ENCODE data around the gene CTNNBIP1.
A peak's percentile ranks its signal among the peaks of the same experiment; 100 is the strongest.

CTNNBIP1 gene

DNA sequence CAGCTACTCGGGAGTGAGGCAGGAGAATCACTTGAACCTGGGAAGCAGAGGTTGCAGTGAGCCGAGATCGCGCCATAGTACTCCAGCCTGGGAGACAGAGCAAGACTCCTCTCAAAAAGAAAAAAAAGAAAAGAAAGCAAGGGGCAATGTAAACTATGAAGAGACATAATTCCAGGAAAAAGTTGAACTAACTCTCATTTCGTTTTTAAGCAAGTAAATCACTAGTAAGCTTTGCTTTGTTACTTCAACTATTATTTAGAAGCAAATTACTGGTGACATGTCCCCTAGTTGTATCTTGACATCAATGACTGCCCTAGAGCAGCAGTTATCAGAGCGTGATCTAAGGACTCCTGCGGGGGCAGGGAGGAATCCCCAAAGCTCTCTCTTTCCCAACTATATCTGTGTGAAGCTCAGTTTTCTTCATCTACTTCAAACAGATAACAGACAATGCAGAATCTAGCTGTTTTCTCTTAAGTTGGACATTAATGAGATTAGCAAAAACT is 105.0 kb downstream of the CTNNBIP1 start:
- no peak for DNase-seq (ENCODE audit: low read depth)

DNA sequence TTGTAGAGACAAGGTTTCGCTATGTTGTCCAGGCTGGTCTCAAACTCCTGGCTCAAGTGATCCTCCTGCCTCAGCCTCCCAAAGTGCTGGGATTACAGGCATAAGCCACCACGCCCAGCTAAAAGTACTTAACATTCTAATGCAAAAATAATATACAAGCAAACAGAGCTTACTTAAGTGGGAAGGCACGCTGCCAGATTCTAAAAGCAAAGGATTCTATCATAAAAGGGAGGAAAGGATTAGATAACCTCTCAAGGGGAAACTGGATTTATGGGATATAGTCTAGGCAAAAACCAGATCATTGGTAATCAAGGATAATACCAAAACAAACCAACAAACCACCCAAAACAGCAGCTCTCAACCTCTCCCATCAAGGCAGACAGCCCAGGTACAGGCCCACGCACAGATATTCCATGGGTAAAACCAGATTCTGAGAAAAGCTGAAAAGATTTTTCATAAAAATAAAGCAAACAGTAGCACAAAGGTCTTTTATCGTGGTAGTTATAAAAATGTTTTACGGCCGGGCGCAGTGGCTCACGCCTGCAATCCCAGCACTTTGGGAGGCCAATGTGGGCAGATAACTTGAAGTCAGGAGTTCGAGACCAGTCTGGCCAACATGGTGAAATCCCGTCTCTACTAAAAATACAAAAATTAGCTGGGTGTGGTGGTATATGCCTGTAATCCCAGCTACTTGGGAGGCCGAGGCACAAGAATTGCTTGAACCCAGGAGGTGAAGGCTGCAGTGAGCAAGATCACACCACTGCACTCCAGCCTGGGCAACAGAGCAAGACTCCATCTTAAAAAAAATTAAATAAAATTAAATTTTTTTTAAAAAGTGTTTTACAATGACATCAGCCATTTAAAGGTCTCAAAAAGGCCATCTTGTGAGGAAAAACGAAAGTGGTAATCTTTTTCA is 106.8 kb downstream of the CTNNBIP1 start:
- peak; percentile 76 for DNase-seq (ENCODE audit: low read depth)

GRCh38 chr1:9801909-9802308 is 108.2 kb downstream of the CTNNBIP1 start:
- DNase-seq (ENCODE audit: low read depth): no peak

All from amniotic epithelial cell (primary cell).